ENCODE data around the gene RASSF5.

GRCh38 chr1:206478746-206479145 lies 28.6 kb upstream of the RASSF5 start:
- TF ChIP-seq POLR2AphosphoS5 (IDR thresholded peaks at IDR 0.05) (no peak), CTCF (IDR thresholded peaks at IDR 0.05) (no peak), POLR2A (IDR thresholded peaks at IDR 0.05; ENCODE audit: low read depth) (no peak)
